GM12892 (cell line): ENCODE measurements around the gene MKS1.

Experiments used
- DNase-seq: peaks from one replicate; pipeline ENCODE4 v3.0.0; 2011; ENCODE audit not compliant: insufficient read length
- FAIRE-seq: peaks from 2 replicates; lab custom pipeline; 2011; peaks lifted over from hg19 to GRCh38; lab: Jason Lieb, UNC
- POLR2A ChIP-seq: IDR thresholded peaks from 2 replicates; pipeline ENCODE4 v1.6.1; 2011; ENCODE audit warnings: low read depth, low read length, control low read depth
- POLR2AphosphoS5 ChIP-seq: IDR thresholded peaks from 2 replicates; pipeline ENCODE4 v1.6.1; 2011; ENCODE audit warnings: low read depth, low read length, control low read depth
- TAF1 ChIP-seq: IDR thresholded peaks from 2 replicates; pipeline ENCODE4 v1.6.1; 2011; ENCODE audit warnings: low read depth, mild to moderate bottlenecking, control low read depth, low read length, borderline replicate concordance

Gene MKS1

DNA sequence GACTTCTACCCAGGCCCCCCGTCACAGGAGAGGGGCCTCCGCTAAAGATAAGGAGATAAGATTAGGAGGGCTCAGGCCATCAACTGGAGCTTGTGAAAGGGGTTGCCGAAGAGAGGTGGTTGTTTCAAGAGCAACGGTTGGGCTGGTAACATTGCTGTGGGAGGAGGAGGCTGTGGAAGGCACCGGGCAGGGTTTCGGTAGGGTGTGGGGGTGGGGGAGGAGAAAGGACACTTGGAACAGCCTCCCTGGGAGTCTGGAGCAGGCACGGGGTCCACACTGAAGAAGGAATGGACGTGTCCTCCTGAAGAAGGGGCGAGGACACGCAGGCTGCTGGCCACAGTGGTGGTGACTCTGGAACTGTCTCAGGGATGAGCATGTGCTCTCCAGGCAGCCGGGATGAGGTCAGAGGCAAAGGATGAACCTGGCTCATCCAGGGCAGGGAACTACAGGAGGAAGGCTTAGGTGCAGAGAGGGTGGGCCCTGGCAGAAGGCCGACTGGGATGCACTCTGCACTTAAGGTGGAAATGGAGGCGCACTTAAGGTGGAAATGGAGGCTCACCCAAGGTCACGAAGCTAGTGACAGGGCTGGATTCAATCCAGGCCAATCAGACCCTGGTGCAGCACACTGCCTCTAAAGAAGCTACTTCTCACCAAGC is 27.7 kb downstream of the MKS1 start:
- DNase-seq, result no peak

DNA sequence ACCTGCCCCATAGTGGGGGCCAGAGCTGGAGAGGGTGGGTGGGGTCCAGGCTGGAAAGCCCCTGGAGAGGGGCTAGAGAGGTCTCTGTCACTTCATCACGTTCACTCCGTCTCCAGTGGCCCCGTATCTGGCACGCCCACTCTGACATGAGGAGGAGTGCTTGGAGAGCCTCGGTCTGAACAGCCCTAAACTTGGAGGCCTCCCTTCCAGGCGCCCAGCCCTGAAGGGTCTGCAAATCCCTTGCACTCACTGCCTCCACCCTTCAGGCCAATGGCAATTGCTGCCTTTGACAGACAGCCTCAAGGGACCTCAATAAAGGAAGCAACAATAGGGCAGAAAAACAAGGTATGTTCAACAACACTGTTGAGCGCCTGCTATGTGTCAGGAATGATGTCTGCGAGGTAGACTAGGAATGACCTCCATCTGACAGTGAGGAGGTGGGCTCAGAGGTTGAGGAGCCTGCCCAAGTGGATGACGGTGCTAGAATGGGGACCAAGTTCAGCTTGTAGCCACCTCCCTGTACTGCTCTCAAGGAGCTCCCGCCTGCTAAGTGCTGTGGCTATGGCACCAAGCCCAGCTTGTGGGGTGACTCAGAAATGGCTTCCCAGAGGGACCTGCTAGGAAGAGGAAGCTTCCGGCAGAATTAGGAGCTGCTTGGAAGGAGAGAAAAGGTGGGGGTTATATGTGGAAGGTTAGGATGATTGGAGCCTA is 29.5 kb downstream of the MKS1 start:
- DNase-seq (no peak), FAIRE-seq (no peak)
- no peak for TF ChIP-seq POLR2AphosphoS5
- TF ChIP-seq TAF1, result no peak
- no peak for TF ChIP-seq POLR2A

More for the DNA sequence above, 27.7 kb downstream of the MKS1 start:
- TF ChIP-seq POLR2A (no peak), TAF1 (no peak), POLR2AphosphoS5 (no peak)
- no peak for FAIRE-seq

DNA sequence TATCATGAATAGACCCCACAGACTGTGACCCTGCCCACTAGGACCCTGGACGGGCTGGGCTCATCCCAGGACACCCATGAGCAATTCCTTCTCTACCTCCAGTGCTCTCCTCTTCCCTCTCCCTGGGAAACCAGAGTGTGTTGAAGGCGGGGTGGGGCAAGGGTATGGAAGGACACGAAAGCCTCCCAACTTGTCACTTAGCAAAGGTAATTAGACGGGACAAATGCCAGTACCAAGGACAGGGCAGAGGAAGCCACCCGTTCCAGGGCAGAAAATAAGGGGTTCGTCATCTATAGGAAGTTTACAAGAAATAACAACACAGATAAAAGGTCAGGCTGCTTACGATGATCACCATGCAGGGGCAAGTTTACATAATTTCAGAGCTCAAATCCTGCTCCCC is 31.4 kb downstream of the MKS1 start:
- FAIRE-seq (no peak), DNase-seq (no peak)
- TF ChIP-seq TAF1, result no peak

DNA sequence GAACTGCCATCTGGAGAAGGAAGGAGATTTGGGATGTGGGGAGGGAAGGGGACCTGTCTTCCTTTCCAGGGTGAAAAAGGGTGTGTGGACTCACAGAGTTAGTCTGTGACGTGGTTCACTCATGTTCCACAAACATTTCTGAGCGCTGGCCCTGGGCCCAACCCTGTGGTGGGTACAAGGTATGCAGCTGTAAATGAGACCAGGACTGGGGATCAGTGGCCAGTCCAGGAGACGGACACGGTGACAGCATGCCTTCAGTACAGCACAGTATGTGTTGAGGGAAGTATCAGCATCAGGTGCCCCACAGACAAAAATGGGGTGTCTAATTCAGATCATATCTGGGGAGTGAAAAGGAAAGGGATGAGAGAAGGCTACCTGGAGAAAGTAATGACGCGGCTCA is 32.0 kb downstream of the MKS1 start:
- TF ChIP-seq POLR2A (no peak), TAF1 (no peak), POLR2AphosphoS5 (no peak)
- FAIRE-seq (no peak), DNase-seq (no peak)

DNA sequence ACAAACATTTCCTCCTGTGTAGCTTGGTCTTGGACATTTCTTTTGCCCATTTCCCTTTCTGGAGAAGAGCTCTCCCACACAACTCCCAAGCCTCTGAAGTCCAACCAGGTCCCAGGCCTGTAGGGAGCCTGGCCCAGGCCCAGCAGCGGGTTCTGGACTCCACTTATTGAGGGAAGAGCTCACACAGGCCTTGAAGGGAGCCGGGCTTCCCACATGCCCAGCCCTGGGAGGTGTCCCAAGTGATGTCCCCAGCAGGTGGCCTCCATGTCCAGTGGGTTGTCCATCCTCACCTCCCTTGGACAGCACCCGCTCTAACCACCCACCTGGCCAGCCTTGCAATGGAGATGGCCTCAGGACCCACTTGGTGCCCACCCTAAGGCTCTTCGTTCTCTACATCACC is 32.5 kb downstream of the MKS1 start:
- no peak for TF ChIP-seq TAF1
- TF ChIP-seq POLR2A, result no peak
- no peak for TF ChIP-seq POLR2AphosphoS5
- no peak for FAIRE-seq
- no peak for DNase-seq

DNA sequence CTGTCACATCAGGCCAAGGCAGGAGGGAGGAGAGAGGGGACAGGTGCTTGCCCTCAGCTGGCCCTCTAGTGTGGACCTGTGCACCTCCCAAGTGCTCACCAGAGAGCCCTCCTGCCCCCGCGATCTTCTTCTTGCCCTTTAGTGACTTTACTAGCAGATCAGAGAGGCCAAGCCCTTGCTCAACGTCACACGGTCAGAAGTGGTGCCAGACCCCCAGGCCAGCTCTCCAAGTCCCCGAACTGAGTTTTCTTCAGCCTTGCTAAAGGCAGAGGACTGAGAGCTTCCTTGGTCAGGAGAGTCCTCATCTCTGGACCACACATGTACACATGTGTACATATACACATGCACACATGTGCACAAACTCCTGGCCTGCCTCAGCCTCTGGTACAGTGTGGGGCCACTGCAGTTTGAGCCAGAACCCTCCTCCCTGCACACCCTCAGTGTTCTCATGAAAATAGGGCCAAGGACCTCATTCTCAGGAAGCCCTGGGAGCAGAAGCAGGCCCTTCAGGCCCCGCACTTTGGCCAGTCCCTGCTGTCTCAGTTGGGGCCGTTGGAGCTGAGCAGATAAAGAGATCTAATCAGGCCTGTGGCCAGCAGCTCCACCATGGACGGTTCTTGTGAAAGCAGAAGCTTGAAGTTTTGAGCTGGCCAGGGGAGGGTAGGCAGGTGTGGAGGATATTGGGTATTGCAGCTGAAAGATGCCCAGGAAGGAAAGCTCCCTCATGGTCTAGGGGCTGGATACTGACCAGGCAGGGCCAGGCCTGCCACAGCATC is 33.9 kb downstream of the MKS1 start:
- DNase-seq (no peak), FAIRE-seq (no peak)
- TF ChIP-seq TAF1, result no peak
- TF ChIP-seq POLR2AphosphoS5, result no peak
- no peak for TF ChIP-seq POLR2A

DNA sequence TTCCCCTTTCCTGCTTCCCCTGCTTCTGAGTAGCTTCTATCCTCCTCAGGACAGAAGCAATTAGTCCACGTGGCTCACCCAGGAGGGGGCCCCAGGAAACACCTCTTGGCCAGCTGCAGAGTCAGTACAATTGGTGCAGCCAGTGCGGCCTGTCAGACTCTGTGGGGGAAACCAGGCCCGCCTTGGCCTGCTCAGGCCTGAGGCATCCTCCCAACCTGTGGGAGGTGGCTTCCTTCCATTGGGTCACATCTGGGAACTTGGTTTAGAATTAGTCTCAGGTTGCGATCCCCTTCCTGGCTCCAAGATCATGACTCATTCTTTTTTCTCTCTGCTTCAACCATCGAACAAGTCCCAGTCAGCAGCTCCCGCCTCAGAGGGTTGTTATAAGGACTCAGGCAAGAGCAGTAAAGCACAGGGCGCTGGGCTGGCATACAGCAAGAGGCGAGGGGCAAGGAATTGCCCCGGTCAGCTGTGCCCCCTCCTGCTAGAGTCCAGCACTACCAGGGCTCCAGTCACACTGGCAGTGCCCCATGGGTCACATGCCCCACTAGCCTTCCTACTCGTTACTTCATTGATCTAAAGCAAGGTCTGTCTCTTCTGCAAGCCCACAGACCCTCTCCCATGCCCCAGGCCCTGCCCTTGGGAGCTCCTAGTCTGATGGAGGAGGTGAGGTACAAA is 34.6 kb downstream of the MKS1 start:
- DNase-seq (no peak), FAIRE-seq (no peak)
- TF ChIP-seq POLR2A (no peak), POLR2AphosphoS5 (no peak)

DNA sequence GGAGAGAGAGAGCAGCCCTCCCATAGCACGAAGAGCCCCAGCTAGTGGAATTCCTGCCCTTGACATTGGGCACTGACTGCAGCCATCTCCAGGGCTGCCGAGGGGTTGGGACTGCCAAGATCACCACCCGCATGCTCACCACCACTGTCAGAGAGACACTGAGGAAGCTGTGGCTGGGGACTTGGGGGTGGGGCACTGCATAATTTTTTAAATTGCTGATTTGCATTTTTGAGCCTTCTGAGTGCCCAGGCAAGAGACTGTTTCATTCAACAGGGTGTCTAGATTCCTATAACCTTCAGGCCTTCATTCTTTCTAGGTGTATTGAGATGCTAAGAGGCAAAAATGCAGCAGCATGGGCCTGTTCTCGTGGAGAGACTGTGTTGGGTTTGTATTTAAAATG is 35.5 kb downstream of the MKS1 start:
- DNase-seq (no peak), FAIRE-seq (no peak)
- TF ChIP-seq TAF1, result no peak
- no peak for TF ChIP-seq POLR2A
- no peak for TF ChIP-seq POLR2AphosphoS5

DNA sequence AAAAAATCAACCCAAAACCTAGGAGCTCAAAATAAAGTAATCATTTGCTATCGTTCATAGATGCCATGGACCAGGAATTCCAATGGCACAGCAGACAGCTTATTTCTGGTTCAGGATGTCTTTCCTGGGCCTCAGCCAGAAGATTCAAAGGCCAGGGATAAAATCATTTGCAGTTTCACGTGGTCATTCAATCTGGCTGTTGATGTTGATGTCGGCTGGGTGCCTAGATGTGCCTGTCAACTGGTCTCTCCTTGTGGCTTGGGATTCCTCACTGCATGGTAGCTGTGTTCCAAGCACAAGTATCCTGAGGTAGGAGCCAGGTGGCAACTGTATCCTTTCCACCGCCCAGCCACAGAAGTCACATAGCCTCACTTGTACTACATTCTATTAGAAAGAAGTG is 37.3 kb downstream of the MKS1 start:
- no peak for TF ChIP-seq POLR2A
- no peak for TF ChIP-seq TAF1
- TF ChIP-seq POLR2AphosphoS5, result no peak
- FAIRE-seq, result no peak
- no peak for DNase-seq

DNA sequence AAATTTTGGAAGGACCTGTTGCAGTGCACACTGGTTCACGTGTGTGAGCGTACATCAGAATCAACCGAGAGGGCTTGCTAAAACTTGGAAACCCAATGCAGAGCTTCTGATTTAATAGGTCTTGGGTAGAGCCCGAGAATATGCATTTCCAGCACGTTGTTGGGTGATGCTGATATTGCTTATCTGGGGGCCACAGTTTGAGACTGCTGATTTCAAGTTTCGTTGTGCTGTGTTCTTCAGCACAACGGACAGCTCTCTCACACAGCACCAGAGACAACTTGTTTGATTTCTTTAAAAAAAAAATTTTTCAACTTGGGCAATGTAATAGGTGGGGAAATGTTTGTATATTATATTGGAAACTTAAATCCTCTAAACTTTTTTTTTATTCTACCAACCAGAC is 42.9 kb downstream of the MKS1 start:
- no peak for DNase-seq
- TF ChIP-seq POLR2AphosphoS5 (no peak), POLR2A (no peak), TAF1 (no peak)

DNA sequence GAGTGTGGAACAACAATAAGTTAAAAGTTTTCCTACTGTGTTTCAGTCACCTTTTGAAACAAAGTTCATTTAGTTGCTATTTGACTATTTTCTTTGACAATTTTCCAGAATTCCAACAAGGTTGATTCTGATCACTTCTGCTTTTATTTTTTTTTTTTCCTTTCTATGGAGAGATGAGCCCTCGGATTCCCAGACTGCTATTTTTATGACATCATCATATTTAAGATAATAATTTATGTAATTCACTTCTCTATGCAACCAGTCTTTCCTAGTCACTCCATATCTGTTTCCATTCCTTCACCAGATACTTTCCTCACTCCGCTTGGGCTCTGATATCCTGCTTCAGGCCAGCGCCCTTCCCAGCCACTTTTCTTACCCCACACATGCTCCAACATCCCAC is 44.2 kb downstream of the MKS1 start:
- TF ChIP-seq POLR2AphosphoS5 (no peak), POLR2A (no peak), TAF1 (no peak)
- no peak for FAIRE-seq
- no peak for DNase-seq

More for the DNA sequence above, 42.9 kb downstream of the MKS1 start:
- no peak for FAIRE-seq
